Stimulated activated CD4-positive, alpha-beta T cell treated with anti-CD3 and anti-CD28 coated beads, Interleukin-12 subunit alpha, Interleukin-12 subunit beta, amount 100 ng/mL, for 48 hours (primary cell): ENCODE measurements around the gene AHR.

Experiments used
- DNase-seq, 3 donors: peaks; one replicate each; pipeline ENCODE4 v3.0.0-alpha.2; 2020; ENCODE audit warnings: low read depth in 2 of 3, low spot score in 1 of 3

The AHR gene

GRCh38 chr7:17302575-17303142 lies 4.2 kb downstream of the AHR start:
- DNase-seq, result no peak

- peak in 1 of 3 donors; percentile 57 for DNase-seq
Measured at GRCh38 chr7:17304926-17305325, 6.5 kb downstream of the AHR start.

DNA sequence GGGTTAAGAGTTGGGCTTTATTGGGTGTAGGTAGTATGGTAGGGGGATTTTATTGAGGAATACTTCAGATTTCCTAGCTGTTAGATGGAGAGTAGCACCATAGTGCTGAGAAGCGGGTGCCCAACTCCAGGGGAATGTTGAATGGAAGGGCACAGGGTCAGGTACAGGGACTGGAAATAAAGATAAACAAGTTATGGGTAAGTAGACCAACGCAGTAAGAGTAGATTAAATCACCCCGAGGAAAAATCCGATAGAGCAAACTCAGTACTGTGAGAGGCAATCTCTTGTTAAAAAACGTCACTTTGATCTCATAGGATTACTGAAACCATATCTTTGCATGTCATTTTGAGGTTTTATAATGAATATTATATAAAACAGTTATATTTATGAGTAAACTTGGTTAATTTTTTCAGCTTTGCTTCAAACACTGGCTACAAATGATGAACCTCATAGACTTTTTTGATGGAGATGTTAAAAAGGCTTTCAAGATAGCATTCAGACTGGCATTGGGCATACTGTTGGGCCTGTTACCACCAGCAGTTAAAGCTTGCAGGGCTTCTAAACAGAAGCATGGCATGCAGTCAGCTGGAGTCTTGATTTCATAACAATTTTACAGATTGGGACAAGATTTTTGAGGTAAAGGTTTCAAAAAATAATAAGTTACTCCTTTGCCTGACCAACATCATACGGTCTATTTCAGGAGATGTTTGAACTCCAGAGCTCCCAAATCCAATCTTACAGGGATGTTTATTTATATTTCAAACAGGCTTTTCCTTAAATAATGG lies 7.1 kb downstream of the AHR start:
- no peak for DNase-seq

GRCh38 chr7:17307000-17307399 lies 8.5 kb downstream of the AHR start:
- no peak for DNase-seq

DNA sequence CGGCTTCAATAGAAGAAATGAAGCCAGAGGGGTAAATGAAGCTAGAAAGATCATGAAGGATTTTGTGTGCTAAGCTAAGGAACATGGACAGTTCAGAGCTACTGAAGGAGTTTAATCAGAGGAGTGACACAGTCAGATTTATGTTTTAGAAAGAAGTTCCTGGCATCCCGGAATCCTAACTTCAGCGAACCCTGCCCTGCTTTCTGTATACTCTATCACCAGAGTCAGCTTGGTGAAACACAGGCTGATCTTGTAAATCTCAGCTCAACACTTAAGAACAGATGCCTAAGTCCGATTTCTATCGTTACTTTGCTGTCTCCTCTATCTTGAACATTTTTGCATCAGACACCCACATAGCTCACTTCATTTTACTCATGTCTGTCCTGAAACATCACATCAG lies 9.1 kb downstream of the AHR start:
- no peak for DNase-seq

DNA sequence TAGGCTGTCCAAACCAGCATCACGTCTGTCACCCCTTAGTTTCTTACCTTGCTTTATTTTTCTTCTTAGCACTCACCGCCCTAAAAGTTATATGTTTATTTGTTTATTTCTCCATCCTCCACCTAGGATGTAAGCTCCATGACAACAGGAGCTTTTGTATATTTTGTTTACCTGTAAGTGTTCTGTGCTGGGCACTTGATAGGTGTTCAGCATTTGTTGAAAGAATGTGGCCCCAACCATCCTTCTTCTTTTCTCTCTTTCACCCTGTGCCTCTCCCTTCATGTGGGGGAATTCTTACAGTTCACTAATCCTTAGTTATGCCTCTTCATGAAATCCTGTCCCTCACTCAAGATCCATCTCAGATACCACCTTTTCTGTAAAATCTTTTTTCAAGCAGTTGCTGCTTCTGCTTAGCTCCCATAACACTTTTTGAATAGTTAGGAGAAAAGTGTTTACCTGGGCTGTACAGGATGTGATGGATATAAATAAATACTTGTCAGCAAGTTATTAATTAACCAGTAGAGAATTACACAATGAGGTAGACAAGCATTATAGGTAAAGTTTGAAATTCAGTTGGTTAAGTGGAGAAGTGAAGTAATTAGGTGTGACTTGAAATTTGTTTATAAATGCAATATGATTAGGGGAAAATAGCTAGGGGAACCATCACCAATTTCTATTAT lies 9.7 kb downstream of the AHR start:
- DNase-seq, result no peak

GRCh38 chr7:17311194-17311593 lies 12.7 kb downstream of the AHR start:
- DNase-seq, result no peak

DNA sequence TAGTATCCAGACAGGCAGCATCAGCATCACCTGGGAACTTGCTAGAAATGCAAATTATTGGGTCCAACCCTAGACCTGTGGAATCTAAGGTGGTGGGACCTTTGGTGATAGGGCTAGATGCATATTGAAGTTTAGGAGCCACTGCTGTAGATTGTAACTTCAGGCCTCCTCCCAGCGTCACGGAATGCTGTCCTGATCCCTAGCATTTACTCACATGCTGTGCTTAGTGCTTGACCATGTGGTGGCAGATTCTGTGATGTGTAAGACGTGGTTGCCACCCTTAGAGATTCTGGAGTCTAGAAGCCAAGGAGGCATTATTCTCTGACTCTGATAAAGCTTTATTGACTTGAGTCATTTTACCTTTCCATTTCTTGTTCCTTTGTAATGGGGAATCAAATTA lies 13.5 kb downstream of the AHR start:
- no peak for DNase-seq

- DNase-seq, result no peak
Measured at GRCh38 chr7:17312641-17313040, 14.2 kb downstream of the AHR start.

GRCh38 chr7:17313194-17313593 lies 14.7 kb downstream of the AHR start:
- no peak for DNase-seq

DNA sequence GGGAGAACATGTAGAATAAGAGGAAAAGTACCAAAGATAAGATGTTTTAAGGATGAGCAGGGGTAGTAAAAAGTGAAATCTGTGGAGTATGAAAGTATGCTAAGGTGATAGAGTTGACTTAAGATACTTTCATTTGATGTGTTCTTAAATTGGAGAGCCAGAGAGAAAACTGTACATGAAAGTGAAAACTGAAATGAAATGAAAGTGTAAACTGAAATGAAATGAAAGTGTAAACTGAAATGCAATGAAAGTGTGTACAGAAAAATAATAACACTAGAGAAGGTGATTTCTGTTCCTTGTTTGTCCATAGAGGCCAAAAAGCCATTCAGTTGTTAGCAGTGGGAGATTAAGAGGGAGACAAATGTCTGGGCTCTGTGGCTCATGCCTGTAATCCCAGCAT lies 17.5 kb downstream of the AHR start:
- DNase-seq, result no peak

DNA sequence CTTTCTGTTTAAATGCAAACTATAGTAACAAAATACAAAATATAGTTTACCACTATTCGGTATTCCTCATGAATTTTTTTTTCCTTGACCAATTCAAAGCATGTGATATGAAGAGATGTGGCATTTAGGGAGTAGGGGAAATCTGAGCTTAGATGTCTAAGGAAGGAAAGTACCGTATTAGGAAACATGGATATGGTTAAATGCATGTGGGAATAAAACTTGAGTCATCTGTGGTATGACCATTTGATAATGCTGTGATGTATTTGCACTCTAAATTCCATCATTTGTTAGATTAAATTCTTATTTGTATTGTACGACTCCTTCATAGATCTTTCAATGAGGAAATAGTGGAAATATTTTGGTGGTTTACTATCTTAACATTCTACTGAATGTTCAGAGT lies 19.7 kb downstream of the AHR start:
- DNase-seq, result no peak

GRCh38 chr7:17319164-17320101 lies 21.0 kb downstream of the AHR start:
- DNase-seq, result no peak

- no peak for DNase-seq
Measured at GRCh38 chr7:17320102-17320497, 21.6 kb downstream of the AHR start.

GRCh38 chr7:17320657-17321056 lies 22.2 kb downstream of the AHR start:
- no peak for DNase-seq

DNA sequence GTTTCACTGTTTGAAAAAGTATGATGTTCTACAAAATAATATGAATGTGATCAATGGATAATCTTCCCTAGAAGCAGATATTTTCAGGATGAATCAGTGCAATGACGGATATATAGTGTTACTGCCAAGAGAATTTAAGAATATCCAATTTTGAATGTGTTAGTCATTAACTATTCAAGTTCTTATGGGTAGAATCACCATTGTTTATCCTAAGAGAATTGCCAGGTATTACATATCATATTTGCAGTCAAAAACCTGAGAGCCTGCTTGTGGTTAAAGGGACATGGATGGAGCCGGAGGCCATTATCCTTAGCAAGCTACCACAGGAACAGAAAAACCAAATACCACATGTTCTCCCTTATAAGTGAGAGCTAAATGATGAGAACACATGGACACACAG lies 26.9 kb downstream of the AHR start:
- no peak for DNase-seq

- no peak for DNase-seq
Measured at GRCh38 chr7:17326378-17326777, 27.9 kb downstream of the AHR start.

- DNase-seq, result no peak
Measured at GRCh38 chr7:17328641-17329040, 30.2 kb downstream of the AHR start.

DNA sequence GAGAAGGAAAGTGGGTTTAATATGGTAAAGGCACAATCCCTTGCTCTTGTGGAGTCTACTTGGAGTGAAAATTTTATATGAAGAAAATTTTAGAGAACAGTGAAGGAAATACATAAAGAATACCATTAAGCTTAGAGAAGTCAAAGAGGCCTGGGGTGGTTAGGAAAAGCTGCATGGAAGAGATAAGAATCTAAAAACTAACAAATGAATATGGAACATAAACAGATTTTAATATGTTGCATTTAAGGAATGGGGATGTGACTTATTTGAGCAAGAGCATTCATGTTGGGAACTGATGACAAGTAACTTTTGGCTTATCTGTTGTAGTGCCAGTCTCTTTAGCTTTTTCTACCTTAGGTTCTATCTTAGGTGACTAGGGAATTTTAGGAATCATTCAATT lies 31.0 kb downstream of the AHR start:
- no peak for DNase-seq

- DNase-seq, result no peak
Measured at GRCh38 chr7:17331891-17332501, 33.5 kb downstream of the AHR start.

- no peak for DNase-seq
Measured at GRCh38 chr7:17333221-17333620, 34.8 kb downstream of the AHR start.
